HG03025 (cell line): Measurements from ENCODE around the gene FOXN4.

Experiments
- ATAC-seq: cut with Tn5 transposase; IDR thresholded peaks from one replicate; pipeline ENCODE4 v1.9.1; 2021; ENCODE audit warnings: mild to moderate bottlenecking, moderate library complexity; ENCODE audit not compliant: unreplicated experiment, low FRiP score

Gene FOXN4

GRCh38 chr12:109286252-109286651, 22.8 kb downstream of the FOXN4 start:
- ATAC-seq, result no peak

- ATAC-seq, result no peak
Observed at GRCh38 chr12:109284392-109284791, 24.7 kb downstream of the FOXN4 start.

DNA sequence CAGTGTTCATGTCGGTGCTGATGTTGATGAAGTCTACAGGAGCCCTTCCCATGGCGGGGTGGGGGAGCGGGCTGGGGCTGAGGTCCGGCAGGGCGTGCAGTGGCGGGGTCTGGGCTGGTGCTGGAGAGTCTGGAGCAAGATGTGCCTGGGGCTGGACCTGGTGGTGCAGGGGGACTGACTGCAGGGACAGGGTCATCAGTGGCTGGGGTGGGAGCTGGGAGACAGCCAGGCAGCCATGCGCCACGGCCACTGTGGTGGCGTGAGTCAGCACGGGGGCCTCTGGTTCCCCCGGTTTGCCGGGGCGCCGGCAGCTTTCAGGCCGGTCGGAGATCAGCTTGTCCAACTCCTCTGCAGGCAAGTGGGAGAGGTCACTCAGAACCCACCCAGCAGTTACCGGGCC, 27.6 kb downstream of the FOXN4 start:
- no peak for ATAC-seq

DNA sequence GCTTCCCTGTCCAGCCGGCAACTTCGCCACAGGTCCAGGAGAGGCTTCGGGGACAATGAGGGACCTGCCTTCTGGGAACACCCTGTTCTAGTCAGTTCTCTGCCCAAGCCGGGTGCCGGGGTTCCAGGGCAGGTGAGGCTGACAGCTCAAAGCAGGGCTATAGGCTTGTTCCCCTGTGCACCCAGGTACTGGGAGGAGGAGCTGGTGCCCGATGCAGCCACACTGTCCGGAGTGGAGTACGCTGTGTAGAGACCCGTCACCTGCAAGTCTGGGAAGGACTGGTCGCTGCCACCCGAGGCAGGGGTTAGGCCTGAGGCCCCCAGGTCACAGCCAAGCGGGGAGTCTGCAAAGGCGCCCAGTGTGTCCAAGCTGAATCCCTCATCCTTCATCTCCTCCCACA, 29.6 kb downstream of the FOXN4 start:
- no peak for ATAC-seq

- no peak for ATAC-seq
Observed at GRCh38 chr12:109278912-109279311, 30.2 kb downstream of the FOXN4 start.

DNA sequence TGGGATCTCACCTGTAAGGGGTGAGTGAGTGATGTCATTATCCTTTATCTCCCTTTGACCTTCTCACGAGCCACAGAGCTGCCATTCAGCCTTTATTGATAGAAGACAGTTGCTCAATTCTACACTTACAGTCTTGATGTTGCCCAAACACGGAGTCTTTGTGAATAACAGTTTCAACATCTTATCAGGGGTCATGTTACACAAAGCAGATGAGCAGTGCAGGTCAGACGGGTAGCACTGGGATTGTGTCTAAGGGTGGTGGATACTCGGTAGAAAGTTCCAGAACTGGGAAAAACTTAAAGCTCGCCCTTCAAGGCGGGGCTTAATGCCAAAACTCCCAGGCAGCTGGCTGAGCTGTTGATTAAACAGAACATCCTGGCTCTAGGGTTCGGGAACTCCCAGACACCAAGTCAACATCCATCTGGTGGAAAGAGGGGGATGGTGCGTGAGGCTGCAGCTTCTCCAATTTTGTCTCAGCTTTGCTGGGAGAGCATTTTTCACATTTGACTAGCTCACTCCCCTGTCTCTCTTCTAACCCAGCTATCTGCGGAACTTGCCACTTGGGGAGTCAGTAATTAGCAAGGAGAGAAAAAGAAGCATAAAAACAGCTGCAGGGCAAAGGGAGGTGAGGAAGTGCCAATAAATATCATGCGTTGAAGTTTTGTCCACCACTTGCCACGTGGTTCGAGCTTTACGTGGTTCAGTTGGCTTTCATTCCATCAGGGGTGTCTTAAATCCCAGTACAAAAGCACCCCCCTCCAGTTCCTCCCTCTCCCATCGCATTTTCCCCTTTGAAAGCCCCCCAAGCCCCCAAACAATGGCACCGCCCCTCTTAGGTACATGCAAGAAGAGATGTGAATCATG, 31.0 kb downstream of the FOXN4 start:
- ATAC-seq, result no peak

- no peak for ATAC-seq
Observed at GRCh38 chr12:109277255-109277898, 31.7 kb downstream of the FOXN4 start.

DNA sequence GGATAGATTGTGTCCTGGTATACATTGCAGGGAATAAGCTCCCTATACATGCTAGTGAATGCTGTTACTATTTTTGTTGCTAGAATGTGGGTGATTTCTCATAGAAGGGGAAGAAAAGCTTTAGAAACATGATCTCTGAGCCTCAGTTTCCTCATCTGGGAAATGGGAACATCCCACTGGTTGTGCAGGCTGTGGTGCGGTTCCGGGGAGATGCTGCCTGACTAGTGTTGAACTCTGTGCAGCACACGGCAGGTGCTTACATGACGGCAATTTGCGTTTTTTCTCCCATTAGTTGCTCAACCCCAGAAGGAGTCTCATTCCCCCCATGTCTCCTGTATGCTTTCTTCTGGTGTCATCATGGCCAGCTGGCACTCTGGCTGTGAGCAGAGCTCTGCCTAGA, 32.9 kb downstream of the FOXN4 start:
- no peak for ATAC-seq

DNA sequence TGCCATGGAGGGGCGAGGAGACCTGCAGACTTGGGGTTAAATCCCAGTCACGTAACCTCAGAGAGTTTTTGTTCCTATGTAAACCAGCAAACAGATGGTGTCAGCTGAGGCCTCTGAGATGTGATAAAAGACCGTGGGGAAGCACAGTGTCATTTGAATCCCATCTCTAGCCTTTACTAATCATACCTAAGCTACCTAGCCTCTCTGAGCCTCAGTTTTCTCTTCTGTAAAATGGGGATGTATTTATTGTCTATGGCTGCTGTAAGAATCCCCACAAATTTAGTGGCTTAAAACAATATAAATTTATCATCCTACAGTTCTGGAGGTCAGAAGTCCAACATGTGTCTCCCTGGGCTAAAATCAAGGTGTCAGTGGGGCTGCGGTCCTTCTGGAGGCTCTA, 33.9 kb downstream of the FOXN4 start:
- ATAC-seq, result no peak

DNA sequence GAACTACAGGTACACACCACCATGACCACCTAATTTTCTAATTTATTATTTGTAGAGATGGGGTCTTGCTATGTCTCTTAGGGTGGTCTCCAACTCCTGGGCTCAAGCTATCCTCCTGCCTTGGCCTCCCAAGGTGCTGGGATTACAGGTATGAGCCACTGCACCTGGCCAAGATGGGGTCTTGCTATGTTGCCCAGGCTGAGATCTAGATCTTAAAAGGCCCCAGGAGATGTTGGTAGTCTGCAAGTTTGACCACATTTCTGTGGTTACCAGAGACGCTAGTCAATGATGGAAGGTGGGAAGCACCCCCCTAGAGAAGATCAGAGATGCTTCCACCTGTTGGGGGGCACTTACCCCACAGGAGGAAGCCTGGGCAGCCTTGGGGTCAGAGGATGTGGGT, 34.7 kb downstream of the FOXN4 start:
- ATAC-seq, result no peak

GRCh38 chr12:109273354-109273753, 35.7 kb downstream of the FOXN4 start:
- no peak for ATAC-seq

GRCh38 chr12:109271418-109271817, 37.7 kb downstream of the FOXN4 start:
- ATAC-seq, result no peak

GRCh38 chr12:109270494-109270893, 38.6 kb downstream of the FOXN4 start:
- ATAC-seq, result no peak

- ATAC-seq, result no peak
Observed at GRCh38 chr12:109269428-109269827, 39.7 kb downstream of the FOXN4 start.

GRCh38 chr12:109268896-109269295, 40.2 kb downstream of the FOXN4 start:
- ATAC-seq, result no peak

GRCh38 chr12:109267361-109267760, 41.7 kb downstream of the FOXN4 start:
- no peak for ATAC-seq

GRCh38 chr12:109266106-109266879, 42.8 kb downstream of the FOXN4 start:
- ATAC-seq, result no peak

- no peak for ATAC-seq
Observed at GRCh38 chr12:109264943-109265650, 44.0 kb downstream of the FOXN4 start.

DNA sequence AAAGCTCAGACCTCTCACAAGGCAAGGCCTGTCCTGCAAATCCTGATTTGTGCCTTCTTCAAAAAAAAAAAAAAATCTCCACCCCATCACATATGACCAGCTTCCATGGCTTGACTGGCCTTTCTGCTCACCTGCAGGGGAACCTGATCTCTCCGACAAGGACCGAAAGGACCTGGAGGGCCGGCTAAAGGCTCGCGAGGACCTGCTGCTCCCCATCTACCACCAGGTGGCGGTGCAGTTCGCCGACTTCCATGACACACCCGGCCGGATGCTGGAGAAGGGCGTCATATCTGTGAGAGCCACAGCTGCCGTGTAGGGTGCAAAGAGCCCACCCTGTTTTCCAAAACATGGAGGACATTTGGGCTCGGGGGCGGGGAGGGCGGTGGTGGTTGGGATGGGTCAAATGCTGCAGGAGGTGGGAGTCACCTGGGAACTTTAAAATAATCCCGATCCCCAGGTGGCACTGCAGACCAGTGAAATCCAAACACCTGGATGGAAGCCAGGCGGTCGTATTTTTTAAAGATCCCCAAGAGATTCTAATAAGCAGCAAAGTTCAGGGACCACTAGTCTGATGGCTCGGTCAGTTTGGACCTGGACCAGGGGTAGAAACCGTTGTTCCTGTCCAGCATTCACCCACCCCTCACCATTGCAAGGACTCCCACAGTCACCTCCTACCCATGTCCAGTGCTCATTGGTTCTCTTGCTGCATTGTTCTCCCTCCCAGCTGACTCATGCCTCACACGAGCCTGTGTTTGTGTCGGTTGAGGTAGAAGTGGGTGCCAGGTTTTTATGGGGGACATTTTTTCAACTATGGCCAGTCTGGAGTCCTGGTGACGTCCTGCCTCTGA, 44.8 kb downstream of the FOXN4 start:
- ATAC-seq, result no peak

GRCh38 chr12:109263439-109263838, 45.6 kb downstream of the FOXN4 start:
- ATAC-seq, result no peak
